WERI-Rb-1 (cell line): ENCODE results near the gene FUS.
"Not testable (repeated sequence)": the region's sequence is repeated elsewhere in the genome, so short reads cannot be mapped to it uniquely, and the experiment has no call there.

ENCODE experiments used
- DNase-seq: peaks from one replicate; pipeline ENCODE4 v3.0.0-alpha.2; 2020
- H3K27ac ChIP-seq: fragments of 250-450 bp; sonication (Bioruptor Pico); 2 replicates; pipeline ENCODE4 v1.5.1; 2020; ENCODE audit warnings: mild to moderate bottlenecking, moderate library complexity
- H3K27me3 ChIP-seq: fragments of 250-450 bp; sonication (Bioruptor Pico); 2 replicates; pipeline ENCODE4 v1.5.1; 2021; ENCODE audit warnings: mild to moderate bottlenecking, low read depth, moderate library complexity; ENCODE audit not compliant: insufficient read depth, severe bottlenecking
- H3K36me3 ChIP-seq: fragments of 250-450 bp; sonication (Bioruptor Pico); 2 replicates; pipeline ENCODE4 v1.5.1; 2020; ENCODE audit warnings: mild to moderate bottlenecking, moderate library complexity
- H3K4me3 ChIP-seq: 2 replicates; pipeline ENCODE4 v1.5.1; 2011; ENCODE audit warnings: low read depth, mild to moderate bottlenecking, control low read depth, low read length
- H3K9me3 ChIP-seq: fragments of 250-450 bp; sonication (Bioruptor Pico); 2 replicates; pipeline ENCODE4 v1.5.1; 2021; ENCODE audit warnings: mild to moderate bottlenecking, moderate library complexity; ENCODE audit not compliant: severe bottlenecking
- TF ChIP-seq, protein P1 (sequence below): IDR thresholded peaks from 2 replicates; pipeline ENCODE4 v1.5.1; 2011; ENCODE audit warnings: low read depth, mild to moderate bottlenecking, control low read depth, inconsistent platforms, low read length

Gene FUS

DNA sequence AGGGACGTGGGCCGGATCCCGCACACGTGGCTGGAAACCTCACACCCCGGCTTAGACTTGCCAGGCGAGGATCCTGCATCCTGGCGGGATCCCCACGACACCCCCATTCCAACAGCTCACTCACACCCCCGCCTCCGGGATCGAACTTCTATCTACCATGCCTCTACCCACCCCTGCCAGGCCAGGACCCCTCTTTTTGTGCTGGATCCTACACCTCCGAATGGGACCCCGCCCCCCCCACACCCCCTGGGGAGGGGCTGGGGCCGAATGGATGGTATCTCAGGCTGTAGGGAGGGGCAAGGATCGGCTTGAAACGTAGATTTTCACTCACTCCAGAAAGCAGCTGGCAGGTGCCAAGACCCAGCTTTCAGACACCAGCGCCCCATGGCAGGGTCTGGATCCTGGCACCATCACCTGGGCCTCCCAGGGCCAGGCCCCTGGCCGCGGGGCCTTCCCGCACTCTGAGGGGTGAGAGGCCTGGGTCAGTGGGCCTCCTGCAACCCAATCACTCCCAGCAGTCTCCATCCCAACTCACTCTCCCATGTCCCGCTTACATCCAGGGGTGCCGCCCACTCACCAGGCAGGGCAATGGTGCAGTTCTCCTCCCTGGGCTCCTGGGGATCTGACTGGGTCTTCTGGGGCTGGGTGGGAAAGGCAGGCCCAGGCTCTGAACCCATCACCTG is 36.8 kb upstream of the FUS start:
- no peaks in the 10 kb centered on the region for H3K27me3 ChIP-seq
- no peak overlapping the region for H3K4me3 ChIP-seq
- DNase-seq = no peak
- H3K27ac ChIP-seq = no peak overlapping the region; the same call in 1 of the 2 replicates
- no peaks in the 10 kb centered on the region for H3K9me3 ChIP-seq
- no peaks in the 10 kb centered on the region for H3K36me3 ChIP-seq
- TF ChIP-seq, protein P1, sequence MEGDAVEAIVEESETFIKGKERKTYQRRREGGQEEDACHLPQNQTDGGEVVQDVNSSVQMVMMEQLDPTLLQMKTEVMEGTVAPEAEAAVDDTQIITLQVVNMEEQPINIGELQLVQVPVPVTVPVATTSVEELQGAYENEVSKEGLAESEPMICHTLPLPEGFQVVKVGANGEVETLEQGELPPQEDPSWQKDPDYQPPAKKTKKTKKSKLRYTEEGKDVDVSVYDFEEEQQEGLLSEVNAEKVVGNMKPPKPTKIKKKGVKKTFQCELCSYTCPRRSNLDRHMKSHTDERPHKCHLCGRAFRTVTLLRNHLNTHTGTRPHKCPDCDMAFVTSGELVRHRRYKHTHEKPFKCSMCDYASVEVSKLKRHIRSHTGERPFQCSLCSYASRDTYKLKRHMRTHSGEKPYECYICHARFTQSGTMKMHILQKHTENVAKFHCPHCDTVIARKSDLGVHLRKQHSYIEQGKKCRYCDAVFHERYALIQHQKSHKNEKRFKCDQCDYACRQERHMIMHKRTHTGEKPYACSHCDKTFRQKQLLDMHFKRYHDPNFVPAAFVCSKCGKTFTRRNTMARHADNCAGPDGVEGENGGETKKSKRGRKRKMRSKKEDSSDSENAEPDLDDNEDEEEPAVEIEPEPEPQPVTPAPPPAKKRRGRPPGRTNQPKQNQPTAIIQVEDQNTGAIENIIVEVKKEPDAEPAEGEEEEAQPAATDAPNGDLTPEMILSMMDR = no peak

DNA sequence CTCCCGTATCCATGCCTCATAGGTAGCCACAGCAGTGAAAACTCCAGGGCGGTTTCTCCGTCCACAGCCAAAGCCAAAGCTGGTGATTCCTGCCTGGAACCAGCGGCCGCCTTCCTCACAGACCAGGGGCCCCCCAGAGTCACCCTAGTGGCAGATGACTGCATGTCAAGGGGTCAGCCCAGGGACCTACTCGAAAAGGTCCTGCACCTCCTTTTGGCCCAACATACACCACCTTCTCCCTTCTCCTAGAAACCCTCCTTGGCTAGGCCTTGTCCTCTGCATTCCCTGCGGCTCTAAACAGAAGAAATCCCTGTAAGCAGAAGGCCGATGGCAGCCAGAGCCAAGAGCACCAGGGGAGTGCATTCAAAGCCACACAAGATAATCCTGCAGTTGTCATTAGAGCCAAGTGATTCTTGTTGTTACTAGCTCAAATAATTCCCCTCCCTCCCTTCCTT is 36.2 kb upstream of the FUS start:
- no peak for DNase-seq
- no peak overlapping the region for H3K4me3 ChIP-seq

DNA sequence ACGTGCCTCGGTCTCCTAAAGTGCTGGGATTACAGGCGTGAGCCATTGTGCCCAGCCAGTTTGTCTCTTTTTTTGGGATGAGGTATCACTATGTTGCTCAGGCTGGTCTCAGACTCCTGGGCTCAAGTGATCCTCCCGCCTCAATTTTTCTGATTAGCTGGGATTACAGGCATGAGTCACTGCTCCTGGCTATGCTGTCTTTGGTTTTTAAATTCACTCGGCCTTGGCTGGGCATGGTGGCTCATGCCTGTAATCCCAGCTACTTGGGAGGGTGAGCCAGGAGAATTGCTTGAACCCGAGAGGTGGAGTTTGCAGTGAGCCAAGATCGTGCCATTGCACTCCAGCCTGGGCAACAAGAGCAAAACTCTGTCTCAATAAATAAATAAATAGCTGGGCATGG is 35.5 kb upstream of the FUS start:
- H3K27me3 ChIP-seq, H3K36me3 ChIP-seq, H3K27ac ChIP-seq, H3K4me3 ChIP-seq, H3K9me3 ChIP-seq: not testable (repeated sequence)
- DNase-seq = peak; percentile 26

More for the DNA sequence above, 36.2 kb upstream of the FUS start:
- Histone ChIP-seq H3K27ac (no peak overlapping the region), H3K36me3 (no peaks in the 10 kb centered on the region), H3K27me3 (no peaks in the 10 kb centered on the region), H3K9me3 (no peaks in the 10 kb centered on the region)
- TF ChIP-seq, protein P1 = peak; percentile 25; the same call in 1 of the 2 replicates

DNA sequence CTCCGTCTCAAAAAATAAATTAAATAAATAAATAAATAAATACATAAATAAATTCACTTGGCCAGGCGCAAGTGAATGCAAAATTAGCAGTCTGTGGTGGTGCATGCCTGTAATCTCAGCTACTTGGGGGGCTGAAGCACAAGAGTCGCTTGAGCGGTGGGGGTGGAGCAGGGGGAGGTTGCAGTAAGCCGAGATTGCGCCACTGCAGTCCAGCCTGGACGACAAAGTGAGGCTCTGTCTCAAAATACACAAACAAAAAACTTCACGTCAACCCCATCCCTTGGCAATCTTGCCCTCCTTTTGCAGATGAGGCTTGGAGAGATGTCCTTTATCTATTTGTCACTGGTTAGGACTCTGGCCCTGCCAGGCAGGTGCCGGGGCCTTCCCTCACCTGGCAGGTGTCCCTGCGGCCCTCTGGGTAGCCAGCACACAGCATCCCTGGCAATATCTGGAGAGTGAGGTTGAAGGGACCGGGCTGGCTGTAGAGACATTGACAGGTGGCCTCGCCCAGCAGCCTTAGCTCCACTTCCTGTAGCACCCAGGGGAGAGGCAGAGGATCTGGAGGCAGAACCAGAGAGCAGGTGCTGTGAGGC is 34.4 kb upstream of the FUS start:
- DNase-seq = no peak
- Histone ChIP-seq H3K4me3 (no peak overlapping the region), H3K36me3 (no peaks in the 10 kb centered on the region), H3K27me3 (no peaks in the 10 kb centered on the region), H3K9me3 (no peaks in the 10 kb centered on the region), H3K27ac (no peak overlapping the region)
- TF ChIP-seq, protein P1 = no peak

- no peak overlapping the region for H3K4me3 ChIP-seq
- H3K36me3 ChIP-seq = no peaks in the 10 kb centered on the region
- TF ChIP-seq, protein P1 = no peak
- DNase-seq = no peak
- H3K9me3 ChIP-seq = no peaks in the 10 kb centered on the region
- no peaks in the 10 kb centered on the region for H3K27me3 ChIP-seq
- H3K27ac ChIP-seq = no peak overlapping the region
Measured at GRCh38 chr16:31147574-31147973, 32.4 kb upstream of the FUS start.

DNA sequence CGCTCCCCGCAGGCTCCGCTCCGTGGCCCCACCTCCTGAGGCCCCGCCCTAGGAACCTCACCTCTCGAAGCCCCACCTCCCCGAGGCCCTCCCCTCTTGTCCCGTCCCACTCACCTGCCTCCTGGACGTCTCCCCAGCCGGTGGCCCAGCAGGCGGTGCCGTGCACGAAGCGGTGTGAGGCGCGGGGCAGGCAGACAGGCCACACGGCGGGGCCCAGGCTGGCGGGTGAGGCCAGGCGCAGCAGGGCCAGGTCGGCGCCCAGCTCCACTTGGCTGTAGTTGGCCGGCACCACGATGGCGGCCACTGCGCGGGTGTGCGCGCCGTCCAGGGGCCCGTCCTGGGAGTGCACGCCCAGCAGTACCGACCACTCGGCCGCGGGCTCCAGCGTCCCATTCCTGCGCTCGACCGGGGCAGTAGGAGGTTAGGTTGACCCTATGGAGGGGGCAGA is 31.6 kb upstream of the FUS start:
- no peak overlapping the region for H3K4me3 ChIP-seq
- H3K27me3 ChIP-seq = no peaks in the 10 kb centered on the region
- H3K36me3 ChIP-seq = no peaks in the 10 kb centered on the region
- TF ChIP-seq, protein P1 = no peak
- no peak for DNase-seq
- H3K27ac ChIP-seq = no peak overlapping the region
- H3K9me3 ChIP-seq = no peaks in the 10 kb centered on the region
